Panc1 (cell line): ENCODE measurements around the gene GRK1.

Source experiments
- POLR2AphosphoS5 ChIP-seq: IDR thresholded peaks from 2 replicates; pipeline ENCODE4 v1.6.1; 2012; ENCODE audit warnings: mild to moderate bottlenecking, low read depth, low read length, moderate library complexity
- REST ChIP-seq, 2 experiments: IDR thresholded peaks; 2 replicates each; pipeline ENCODE4 v1.6.1; 2011 to 2012; ENCODE audit warnings: low read depth in 2 of 2, control low read depth in 1 of 2, low read length in 1 of 2, mild to moderate bottlenecking in 1 of 2, moderate library complexity in 1 of 2; ENCODE audit not compliant: insufficient read depth in 1 of 2
- TF ChIP-seq, protein P1 (sequence below): fragments of 450-650 bp; IDR thresholded peaks from 2 replicates; pipeline ENCODE4 v1.5.1; 2017; ENCODE audit warnings: mild to moderate bottlenecking

DNA sequence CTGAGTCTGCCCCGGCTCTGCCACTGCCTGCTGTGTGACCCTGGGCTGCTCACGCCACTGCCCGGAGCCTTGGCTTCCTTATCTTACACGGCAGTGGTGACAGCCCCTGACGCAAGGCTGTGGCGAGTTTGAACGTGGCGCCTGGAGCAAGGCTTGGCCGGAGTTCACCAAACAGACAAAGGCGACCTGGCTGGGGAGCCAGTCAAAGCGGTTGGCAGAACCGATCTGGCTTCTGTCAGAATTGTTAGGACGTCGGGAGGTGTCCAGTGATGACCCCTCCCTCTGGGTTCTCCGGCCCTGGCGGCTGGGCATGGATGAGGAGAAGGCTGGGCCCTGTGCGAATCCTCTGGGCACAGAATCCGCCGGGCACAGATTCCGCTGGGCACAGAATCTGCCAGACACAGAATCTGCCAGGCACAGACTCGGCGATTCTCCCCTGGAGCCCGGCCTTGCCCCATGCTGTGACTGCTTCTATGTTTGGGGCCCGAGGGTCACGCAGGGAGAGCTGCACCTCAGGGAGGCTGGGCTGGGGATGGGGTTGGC is 80.3 kb downstream of the GRK1 start:
- TF ChIP-seq, protein P1, sequence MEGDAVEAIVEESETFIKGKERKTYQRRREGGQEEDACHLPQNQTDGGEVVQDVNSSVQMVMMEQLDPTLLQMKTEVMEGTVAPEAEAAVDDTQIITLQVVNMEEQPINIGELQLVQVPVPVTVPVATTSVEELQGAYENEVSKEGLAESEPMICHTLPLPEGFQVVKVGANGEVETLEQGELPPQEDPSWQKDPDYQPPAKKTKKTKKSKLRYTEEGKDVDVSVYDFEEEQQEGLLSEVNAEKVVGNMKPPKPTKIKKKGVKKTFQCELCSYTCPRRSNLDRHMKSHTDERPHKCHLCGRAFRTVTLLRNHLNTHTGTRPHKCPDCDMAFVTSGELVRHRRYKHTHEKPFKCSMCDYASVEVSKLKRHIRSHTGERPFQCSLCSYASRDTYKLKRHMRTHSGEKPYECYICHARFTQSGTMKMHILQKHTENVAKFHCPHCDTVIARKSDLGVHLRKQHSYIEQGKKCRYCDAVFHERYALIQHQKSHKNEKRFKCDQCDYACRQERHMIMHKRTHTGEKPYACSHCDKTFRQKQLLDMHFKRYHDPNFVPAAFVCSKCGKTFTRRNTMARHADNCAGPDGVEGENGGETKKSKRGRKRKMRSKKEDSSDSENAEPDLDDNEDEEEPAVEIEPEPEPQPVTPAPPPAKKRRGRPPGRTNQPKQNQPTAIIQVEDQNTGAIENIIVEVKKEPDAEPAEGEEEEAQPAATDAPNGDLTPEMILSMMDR: no peak
- TF ChIP-seq REST (IDR thresholded peaks at IDR 0.05; ENCODE audit: insufficient read depth in 1 of 2, low read depth in 2 of 2, low read length in 1 of 2): no peak
- no peak for TF ChIP-seq POLR2AphosphoS5
